ENCODE measurements around the gene SEC14L5. TPM values are rescaled to one million over a fixed set of nuclear protein-coding genes. Genes with fewer than 3 reads are reported as not detected.
"Not testable (repeated sequence)": the region's sequence is repeated elsewhere in the genome, so short reads cannot be mapped to it uniquely, and the experiment has no call there.

The SEC14L5 gene
- polyA plus RNA-seq, 1 donor = 0.12 TPM

DNA sequence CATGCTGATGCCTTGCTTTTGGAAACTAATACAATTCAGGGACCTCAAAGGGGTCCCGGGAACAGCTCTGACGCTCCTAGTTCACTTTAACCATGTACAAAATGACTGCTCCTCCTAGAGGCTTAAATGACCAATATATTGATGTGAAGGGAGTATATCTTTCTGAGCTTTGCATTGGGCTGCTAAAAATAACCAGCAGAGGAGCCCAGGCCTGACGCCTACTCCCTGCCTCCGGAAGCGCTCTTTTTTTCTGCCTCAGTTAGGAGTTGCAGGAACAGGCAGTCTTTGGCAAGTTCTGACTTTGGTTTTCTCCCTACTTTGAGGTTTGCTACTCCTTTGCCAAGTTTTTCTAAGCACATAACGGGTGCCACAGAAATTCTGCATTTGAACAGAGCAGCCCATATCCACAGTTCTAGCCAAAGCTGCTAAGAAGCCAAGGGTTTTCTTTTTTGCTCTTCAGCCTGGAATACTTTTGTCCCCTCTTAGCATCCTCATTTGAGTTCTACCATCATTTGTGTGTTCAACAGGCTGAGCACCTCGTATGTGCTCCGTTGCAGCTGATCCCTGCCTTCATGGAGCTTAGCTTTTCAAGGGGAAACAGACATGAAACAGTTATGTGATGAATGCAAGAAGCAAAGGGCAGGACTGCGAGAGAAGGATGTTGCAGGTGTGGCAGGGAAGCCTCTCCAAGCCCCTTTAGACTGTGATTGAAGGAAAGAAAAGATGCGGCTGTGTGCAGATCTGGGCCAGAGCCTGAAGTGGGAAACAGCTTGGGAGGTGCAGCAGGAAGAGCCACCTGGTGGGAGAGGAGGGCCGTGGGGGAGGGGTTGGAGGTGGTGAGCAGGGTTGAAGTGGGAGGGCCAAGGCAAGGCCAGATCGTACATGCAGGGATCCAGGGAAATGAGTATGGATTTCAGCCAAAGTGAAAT, 78.4 kb downstream of the SEC14L5 start:
- DNase-seq = no peak

DNA sequence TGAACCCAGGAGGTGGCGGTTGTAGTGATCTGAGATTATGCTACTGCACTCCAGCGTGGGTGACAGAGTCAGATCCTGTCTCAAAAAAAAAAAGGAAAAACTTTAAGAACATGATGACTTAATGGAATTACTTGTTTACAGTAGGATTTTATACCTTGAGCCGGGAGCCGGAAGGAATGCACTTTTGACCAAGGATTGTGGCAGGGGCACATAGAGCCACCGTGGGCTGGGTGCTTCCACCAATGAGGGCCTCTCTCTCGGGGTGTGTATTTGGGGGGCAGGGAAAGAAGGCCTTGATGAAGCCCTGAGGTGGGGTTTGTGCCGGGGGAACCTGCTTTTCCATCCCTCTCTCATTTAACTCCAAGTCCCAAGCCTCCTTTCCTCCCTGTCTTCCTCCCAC, 82.3 kb downstream of the SEC14L5 start:
- no peak for DNase-seq

DNA sequence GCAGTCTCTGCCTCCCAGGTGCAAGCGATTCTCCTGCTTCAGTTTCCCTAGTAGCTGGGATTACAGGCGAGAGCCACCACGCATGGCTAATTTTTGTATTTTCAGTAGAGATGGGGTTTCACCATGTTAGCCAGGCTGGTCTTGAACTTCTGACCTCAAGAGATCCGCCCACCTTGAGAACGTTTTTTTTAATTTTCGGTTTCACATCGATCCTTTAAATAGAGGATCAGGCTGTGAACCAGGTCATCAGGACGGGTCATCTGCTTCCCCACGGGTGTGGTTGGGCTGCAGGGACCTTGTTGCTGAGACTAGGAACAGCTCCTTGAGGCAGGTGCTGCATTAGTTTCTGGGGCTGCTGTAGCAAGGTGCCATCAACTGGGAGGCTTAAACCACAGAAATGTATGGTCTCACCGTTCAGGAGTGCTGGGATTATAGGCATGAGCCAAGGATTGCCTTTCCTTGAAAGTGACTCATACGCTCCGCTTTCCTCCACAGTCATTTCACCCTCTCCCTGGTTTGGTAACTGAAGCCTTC, 83.5 kb downstream of the SEC14L5 start:
- no peak for DNase-seq

DNA sequence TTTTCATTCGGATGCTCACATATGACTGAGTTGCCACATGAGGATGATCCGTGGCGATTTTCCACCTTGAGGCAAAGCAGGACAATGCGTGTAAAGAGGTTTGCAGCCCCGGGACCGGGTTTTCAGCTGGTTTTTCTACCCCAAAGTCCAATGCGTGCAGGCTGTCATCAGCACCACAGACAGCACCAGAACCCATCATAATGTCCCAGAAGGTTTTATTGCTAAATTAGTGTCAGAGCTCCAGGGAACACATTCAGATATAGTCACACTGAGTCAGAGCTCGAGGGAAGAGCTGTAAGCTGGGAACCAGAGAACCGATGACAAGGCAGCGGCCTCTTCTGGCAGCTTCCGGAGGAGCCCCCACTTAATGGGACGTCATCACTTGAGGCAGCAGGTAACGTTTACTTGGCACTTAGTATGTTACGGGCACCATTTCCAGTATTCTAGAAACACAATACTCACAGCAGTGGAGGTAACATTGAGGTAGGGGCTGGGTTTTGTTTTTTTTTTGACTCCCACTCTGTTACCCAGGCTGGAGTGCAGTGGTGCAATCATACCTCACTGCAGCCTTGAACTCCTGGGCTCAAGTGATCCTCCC, 84.5 kb downstream of the SEC14L5 start:
- no peak for DNase-seq

DNA sequence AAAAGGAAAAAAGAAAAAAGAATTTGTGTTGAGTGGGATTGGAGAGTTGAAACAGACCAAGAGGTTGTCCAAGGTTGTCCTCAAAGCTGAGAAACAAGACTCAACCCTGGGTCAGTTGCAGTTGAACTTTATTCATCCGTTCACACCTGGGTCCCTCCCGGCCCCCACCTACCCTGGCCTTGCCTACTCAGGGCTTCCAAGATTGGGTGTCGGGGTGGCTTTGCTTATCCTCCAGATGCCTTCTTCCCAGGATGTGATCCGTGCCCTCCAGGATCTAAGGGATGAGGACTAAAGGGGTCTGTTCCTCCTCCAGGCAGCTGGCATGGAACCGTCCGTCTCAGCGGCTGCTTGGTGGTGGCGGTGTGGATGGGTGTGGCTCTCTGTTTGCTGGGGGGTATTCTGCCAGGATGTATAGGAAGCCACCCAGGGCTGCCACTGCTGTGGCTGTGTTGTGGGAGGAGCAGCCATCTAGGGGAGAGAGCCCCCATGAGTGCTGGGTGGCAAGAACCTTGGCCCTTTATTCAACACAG, 85.9 kb downstream of the SEC14L5 start:
- DNase-seq = no peak

DNA sequence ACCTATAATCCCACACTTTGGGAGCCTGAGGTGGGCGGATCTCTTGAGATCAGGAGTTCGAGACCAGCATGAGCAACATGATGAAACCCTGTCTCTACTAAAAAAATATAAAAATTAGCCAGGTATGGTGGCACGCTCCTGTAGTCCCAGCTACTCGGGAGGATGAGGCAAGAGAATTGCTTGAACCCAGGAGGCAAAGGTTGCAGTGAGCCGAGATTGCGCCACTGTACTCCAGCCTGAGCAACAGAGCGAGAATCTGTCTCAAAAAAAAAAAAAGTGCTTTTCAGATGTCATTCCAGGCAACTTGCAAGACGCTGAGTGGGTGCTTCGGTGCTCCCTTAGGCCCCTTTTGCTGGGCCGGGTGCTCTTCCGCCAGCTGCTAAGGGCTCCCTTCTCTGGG, 86.5 kb downstream of the SEC14L5 start:
- not testable (repeated sequence) for DNase-seq

DNA sequence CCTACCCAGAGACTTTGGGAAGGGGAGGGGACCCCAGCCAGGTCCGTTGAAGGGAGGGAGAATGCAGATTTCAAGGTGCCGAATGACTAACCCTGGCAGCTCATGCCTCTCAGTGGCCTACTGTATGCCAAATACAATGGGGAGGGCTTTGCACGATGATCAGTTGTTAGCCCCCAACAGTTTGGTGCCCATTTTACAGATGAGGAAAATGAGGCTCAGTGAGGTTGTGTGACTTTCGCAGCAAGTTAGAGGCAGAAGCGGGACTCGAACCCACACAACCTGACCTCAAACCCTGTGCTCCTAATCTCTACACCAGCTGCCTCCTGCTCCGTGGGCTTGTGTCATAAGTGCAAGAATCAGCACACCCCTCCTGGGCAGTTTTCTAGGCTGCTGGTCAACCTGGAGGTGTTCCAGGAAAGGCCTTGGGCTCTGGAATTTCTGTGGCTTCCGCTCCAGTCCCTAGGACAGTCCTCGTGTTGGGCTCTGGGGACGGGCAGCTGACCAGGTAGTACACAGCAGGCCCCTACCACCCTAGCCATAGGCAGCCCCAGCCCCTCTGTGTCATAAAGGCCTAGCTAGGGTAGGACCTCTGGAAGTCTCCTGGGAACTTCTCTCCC, 87.5 kb downstream of the SEC14L5 start:
- no peak for DNase-seq

DNA sequence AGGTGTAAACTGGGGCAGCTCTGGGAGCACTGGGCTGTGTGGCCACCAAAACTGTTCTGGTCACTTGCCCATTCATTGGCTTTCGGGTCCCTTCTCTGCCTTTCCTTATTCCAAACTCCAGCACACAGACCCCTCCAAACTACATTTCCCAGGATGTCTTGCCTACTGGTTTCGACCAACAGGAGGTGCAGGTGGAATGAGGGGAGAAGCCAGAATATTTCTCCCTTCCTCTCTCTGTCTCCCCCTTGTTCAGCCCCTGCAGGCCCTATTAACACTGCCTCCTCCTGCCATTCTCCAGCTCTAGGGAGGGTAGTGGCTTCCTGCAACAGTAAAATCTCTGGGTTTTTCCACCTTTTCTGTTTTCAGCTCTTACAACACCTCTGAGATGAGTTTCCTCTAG, 88.8 kb downstream of the SEC14L5 start:
- DNase-seq = no peak

DNA sequence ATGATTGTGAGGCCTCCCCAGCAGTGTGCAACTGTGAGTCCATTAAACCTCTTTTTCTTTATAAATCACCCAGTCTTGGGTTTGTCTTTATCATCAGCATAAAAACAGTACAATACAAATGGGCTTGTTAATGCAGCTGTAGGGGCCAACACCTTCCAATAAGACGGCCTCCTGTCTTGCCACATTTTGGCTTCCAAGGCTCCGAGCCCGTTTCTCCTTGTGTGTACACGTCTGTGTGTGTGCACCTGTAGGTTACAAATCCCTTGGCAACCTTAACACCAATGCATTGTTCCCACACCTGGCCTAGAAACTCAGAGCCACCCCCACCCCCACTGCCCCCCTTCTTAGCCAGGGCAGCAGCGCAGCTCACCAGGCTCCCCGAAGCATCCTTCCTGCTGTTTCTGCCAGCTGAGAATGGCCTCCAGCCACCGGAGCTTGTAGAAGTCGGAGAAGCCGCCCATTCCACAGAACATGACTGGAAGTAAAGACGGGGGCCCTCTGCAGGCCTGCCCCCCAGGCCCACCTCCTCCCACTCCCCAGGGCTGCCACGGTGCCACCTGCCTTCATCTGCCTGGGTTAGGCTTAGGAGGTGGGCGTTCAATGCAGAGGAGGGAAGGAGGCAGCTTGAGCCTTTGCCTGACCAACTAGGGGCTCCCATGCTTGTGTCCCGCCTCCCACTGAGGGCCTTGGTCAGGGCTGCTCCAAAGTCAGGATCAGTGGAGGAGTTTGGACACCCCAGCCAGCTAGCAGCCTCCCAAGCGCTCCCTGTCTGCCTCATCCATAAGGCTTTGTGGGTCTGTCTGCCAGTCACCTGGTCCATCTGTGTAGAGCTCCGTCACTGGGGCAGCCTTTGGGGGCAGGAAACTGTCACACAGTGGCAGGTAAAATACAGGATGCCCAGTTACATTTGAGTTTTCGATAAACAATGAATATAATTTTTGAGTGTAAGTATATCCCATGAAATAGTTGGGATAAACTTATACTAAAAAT, 97.0 kb downstream of the SEC14L5 start:
- no peak for DNase-seq

DNA sequence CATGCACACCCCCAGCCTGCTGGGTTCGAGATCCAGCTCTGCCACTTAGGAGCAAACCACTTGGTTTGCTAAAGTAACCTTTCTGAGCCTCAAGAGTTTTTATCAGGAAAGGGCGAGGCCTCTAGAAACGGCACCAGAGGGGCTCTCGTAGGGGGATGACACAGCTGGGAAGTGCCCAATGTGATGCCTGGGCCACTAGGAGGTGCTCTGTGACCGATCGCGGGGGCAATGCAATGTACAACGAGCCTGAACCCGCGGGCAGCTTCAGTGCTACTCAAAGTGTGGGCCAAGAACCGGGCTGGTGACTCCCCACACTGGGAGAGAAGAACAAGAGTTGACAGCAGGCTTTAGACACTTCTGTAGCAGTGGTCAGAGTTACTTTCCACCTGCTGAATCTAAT, 98.2 kb downstream of the SEC14L5 start:
- no peak for DNase-seq

DNA sequence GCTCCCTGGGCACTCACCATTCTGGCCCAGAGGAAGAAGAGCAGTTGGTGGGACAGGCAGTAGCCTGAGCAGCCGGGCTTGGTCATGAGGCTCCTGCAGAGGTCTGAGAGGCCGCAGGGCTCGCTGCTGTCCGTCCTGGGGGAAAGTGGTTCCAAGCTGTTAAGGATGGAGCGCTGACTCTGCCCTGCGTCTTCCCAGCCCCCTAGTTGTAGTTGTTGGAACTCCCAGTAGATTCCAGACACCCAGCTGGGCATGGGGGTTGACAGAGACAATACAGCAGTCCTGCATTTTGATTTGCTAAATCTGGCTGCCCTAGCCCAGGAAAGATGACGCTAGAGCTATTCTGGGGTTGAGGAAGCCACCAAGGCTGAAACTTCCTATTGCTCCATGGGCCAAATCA, 100.3 kb downstream of the SEC14L5 start:
- no peak for DNase-seq

DNA sequence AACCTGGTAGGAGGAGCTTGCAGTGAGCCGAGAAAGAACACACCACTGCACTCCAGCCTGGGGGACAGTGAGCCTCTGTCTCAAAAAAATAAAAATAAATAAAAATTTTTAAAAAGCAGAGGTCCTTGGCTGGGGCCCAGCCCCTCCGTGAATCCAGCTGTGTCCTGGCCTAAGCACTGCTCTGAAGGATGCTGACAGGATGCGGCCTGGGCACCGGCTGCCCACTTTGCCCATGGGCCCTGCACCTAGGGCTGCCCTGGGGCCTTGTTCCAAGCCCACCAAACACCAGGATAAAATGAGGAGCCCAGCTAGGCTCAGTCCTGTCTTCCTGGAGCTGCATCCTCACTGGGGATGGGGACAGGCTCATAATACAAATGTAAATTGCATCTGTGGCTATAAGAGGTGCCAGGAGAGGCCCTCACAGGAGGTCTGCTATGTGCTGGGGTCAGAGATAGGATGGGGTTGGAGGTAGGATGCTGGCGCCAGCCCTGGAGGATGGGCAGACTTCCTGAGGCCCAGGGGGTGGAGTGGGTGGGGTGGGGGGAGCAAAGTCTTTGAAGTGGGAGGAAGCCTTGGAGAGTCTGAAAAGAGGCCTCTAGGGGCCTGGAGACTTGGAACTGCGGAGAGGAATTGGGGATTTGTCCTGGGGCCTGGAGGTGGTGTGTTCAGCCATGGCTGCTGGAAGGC, 101.4 kb downstream of the SEC14L5 start:
- no peak for DNase-seq

DNA sequence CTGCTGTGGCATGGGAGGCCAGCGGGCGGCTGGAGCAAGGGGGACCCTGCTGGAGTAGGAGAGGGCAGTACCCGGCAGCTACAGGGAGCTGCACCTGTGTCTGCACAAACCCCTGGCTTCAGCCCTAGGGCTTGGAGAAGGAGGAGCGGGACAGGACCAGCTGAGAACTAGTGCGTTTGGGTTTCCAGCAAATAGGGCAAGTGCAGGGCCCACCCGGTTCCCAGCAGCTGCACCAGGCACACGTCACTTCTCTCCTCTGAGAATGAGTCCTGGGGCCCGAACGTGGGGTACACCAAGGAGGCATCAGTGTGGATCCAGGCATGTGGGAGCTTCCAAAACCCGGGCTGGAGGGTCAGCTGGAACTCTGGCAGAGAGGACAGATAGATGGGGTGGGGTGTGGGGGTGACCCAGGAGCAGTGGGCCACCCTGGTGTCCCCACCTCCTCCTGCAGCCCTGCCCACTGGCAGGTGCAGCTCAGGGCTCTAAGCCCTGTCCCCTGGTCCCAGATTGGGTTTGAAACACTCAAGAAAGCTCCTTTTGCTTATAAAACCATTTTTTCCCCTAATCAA, 102.0 kb downstream of the SEC14L5 start:
- no peak for DNase-seq

DNA sequence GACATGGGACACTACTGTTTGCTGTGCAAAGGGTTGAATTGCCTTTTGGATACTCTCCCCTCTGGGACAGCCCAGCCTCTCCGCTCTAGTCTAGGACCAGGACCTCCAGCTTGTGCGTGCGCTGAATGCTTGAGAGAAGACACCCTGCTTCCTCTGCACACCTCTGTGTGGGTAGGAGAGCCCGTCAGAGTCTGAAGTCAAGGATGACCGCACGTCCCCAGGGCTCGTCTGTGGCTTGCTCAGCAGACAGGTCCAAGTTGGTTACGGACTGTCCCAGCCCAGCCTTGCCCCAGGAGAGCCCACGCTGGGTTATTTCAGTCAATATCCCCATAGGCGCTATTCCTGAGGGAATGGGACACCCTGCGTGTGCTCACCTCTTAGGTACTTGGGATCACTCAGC, 103.9 kb downstream of the SEC14L5 start:
- no peak for DNase-seq

DNA sequence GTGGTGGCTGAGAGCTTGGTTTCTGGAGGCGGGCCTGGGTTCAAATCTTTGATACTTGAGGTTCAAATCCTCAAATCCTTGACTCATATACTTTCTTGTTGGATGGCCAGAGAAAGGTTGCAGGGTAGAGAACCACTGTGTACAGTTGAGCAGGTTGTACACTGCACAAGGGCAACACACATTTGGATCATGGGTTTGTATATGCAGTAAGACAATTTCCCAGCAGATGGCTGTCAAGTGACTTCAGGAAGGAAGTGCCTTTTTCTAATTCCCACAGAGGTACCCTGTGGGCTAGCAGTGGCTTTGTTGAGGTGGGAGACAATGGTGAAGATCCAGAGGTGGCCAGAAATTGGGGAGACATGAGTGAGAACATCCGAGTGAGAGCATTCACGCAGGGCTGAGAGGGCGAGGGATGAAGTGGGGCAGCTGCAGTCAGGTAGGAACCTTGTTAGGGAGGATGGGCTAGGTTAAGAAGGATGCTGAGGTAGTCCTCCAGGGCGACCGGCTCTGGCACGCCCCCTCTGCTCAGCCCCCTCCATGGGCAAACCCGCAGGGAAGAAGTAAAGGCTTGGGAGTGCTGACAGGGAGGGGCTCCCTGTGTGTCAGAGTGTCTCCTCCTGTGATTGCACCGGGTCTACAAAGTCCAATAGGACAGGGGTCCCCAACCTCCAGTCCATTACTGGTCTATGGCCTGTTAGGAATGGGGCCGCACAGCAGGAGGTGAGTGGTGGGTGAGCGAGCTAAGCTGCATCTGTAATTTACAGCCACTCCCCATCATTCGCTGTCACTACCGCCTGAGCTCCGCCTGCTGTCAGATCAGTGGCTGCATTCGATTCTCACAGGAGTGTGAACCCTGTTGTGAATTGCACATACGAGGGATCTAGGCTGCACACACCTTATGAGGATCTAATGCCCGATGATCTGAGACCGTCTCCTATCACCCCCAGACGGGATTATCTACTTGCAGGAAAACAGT, 104.9 kb downstream of the SEC14L5 start:
- no peak for DNase-seq

DNA sequence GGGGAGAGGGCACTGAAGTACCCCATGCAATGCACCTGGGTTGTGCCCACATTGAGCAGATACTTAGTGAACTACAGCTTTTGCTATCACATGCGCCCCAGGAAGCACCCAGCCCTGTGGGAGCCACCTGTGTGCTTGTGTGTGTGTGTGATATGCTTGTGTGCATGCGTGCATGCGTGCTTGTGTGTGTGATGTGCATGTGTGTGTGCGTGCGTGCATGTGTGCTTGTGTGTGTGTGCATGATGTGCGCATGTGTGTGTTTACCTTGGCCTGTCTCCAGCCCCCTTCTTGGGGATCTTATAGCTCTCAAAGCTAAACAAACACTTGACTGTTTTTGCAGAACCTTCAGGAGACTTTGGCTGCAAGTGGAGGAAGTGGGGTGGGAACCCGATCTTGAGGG, 106.8 kb downstream of the SEC14L5 start:
- DNase-seq = no peak

DNA sequence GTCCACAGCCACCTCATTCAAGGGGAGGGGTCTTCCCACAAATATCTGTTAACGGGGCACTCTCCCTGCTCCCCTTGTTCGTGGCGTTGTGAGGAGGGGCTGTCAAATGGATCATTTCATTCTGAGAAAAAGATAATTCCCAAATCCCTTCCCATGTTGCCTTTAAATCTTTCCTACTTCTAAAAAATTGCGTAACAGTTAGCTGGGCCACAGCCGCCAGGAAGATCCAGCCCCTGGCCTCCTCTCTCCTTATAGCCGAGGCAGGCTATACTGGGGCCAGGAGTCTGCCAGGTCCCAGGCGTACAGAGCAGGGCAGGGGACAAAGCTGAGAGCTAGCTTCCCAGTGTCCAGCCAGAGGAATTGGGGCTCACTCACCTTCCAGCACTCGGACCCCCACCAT, 107.2 kb downstream of the SEC14L5 start:
- DNase-seq = no peak

DNA sequence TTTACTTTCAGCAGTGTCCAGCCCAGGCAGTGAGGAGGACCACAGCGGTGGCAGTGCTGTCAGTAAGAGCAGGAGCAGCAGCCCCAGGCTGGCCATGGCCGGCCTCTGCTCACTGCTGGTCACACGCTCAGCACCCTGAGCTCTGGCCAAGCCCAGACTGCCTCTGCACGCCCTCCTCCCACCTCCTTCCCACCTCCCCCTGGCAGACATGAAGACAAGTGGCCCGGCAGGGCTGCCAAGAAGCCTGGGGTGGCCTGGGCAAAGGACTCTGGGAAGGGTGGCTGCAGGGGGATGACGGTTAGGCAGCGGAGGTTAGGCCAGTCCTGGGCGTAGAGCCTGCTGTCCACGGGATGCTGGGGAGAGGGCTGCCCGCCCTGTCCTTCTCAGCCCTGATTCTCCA, 107.7 kb downstream of the SEC14L5 start, which contains the start of gene C16orf89:
Gene C16orf89, minus strand, starts transcription at position 144 of the 400 bp plus-strand sequence. Its CDS starts 48 bp downstream, at position 96.
- DNase-seq = no peak

DNA sequence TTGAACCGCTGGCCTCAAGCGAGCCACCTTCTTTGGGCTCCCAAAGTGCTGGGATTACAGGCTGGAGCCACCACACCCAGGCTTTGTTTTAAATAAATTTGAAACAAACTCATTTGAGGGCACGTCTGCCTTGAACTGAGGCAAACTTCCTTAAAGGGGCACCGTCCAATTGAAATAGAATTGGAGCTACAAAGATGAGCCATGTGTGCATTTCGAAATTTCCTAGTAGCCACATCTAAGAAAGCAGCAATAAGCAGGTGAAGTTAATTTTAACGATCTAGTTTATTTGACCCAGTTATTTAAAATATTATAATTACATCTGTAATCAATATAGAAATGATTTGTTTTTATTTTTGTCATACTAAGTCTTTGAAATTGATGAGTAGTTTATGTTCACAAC, 108.4 kb downstream of the SEC14L5 start:
- DNase-seq = no peak

All from left kidney (tissue), 2 donors.